ENCODE results near the gene DENND1A. TPM values are rescaled to one million over a fixed set of nuclear protein-coding genes. Genes with fewer than 3 reads are reported as not detected.
"Not testable (repeated sequence)": the region's sequence is repeated elsewhere in the genome, so short reads cannot be mapped to it uniquely, and the experiment has no call there.

DENND1A gene
- total RNA-seq, 2 donors from 2014 or later, result 19.3 to 22.8 TPM

DNA sequence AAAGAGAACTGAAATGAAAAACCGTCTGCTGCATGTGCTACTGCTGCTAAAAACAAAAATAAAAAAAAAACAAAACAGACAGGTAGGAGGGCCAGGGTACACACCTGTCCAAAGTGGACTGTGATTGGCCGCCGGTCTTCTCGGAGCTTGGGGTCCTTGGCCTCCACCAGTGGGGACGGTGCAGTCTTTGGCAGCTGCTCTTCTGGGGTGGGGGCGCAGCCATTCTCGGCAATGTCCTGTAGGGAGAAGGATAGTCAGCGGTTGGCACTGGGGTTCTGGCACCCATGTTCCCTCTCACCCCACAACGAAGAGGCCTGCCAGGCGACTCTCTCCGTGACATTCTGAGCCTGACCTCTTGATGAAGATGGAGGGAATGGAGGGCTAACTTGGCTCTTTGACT lies 489.7 kb downstream of the DENND1A start:
- Mint-ChIP-seq H3K4me3 (no peak overlapping the region), H3K9me3 (no peaks in the 10 kb centered on the region), H3K36me3 (ENCODE audit: low read depth) (peaks cover 47% of the 10 kb centered on the region), H3K4me1 (no peaks in the 10 kb centered on the region), H3K27ac (no peak overlapping the region), H3K27me3 (no peaks in the 10 kb centered on the region)
- ATAC-seq (replicated peaks), result no peak

DNA sequence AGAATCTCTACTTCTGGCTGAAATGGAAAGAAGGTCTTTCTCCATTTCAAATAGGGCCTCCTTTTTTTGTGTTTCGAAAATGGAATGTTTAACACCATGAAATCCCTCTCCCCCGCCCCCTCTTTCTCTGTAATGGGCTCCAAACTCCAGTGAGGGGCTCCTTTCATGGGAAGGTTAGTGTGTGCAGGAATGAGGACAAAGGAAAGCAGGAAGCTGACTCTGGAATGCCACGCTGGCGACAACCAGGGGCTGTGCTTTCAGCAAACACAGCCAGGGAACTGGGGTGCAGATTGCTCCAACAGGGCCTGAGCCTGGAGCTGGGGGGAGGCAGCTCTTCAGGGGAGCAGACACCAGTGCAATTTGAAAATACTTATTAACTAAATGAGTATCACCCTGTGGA lies 491.1 kb downstream of the DENND1A start:
- Mint-ChIP-seq H3K27me3 (no peaks in the 10 kb centered on the region), H3K4me3 (no peak overlapping the region), H3K9me3 (no peaks in the 10 kb centered on the region), H3K27ac (no peak overlapping the region), H3K4me1 (no peaks in the 10 kb centered on the region), H3K36me3 (ENCODE audit: low read depth) (peaks cover 57% of the 10 kb centered on the region)
- no peak for ATAC-seq (replicated peaks)

- no peak for ATAC-seq (replicated peaks)
- no peaks in the 10 kb centered on the region for H3K4me1 Mint-ChIP-seq
- no peaks in the 10 kb centered on the region for H3K27me3 Mint-ChIP-seq
- no peak overlapping the region for H3K4me3 Mint-ChIP-seq
- H3K36me3 Mint-ChIP-seq (ENCODE audit: low read depth), result peaks cover 62% of the 10 kb centered on the region
- no peaks in the 10 kb centered on the region for H3K9me3 Mint-ChIP-seq
- no peak overlapping the region for H3K27ac Mint-ChIP-seq
Observed at GRCh38 chr9:123438321-123438720, 491.6 kb downstream of the DENND1A start.

DNA sequence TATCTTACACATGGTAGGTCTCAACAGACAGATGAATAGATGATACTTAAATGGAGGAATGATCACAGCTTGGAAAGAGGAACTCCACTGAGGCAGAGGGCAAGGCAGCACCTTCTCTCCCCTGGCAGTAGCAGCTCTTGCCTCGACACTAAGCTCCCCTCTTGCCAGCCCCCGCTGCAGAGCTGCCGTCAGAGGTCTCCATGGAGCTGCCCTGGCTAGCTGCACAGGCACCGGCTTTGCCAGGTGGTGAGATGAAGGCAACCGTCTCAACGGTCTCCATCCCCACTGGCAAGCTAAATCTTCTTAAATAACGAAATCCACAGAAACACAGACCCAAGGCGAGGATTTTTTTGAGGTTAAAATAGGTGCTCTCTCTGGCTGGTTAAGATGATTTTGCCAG lies 492.7 kb downstream of the DENND1A start:
- Mint-ChIP-seq H3K36me3 (ENCODE audit: low read depth) (peaks cover 66% of the 10 kb centered on the region), H3K4me1 (no peaks in the 10 kb centered on the region), H3K27ac (no peak overlapping the region), H3K9me3 (no peaks in the 10 kb centered on the region), H3K27me3 (no peaks in the 10 kb centered on the region), H3K4me3 (no peak overlapping the region)
- no peak for ATAC-seq (replicated peaks)

DNA sequence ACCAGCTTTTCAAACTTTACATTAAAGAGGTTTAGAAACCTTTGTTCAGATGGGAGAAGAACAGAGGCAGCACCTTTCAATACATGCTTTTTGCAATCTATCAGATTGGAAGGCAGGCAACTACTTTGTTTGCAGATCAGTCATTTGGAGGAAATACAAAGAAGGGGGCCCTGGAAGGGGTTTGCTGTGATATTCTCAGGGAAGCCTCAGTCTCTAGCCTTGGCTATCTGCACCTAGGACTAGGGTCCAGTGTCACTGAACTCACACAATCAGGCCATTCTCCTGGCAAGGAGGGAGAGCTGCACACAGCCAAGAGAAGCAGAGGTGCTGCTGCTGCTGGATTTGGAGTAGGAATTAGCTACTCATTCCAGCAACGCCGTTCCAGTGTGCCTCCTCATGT lies 494.5 kb downstream of the DENND1A start:
- no peaks in the 10 kb centered on the region for H3K4me1 Mint-ChIP-seq
- H3K27me3 Mint-ChIP-seq, result no peaks in the 10 kb centered on the region
- no peak overlapping the region for H3K27ac Mint-ChIP-seq
- H3K36me3 Mint-ChIP-seq (ENCODE audit: low read depth), result peaks cover 59% of the 10 kb centered on the region
- peaks cover 2% of the 10 kb centered on the region for H3K9me3 Mint-ChIP-seq
- ATAC-seq (replicated peaks), result no peak
- no peak overlapping the region for H3K4me3 Mint-ChIP-seq

DNA sequence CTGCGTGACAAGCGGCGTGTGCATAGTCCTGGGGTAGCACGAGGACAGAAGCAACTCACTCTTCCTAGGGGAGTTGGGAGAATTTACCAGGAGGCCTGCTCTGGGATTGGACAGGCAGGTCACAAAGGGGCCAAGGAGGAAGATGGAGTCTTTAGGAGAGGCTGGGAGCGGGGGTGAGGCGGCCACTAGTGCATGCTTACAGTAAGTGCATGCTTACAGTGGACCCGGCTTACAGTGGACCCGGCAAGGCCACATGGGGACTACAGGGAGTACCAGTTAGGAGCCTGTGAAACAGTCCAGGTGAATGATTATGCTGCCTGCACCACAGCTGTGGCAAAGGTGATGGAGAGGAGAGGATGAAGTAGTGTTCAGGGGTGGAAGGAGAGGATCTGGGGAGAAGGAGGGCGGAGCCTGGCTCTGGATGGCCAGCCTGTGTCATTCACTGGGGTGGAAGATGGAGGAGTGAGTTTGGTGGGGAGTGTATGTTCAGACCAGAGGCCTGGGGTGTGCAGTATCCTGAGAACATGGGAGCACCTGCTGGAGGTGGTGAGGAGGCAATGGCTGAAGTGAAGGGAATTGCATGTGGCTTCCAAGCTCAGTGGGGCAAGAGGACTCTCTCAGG lies 495.2 kb downstream of the DENND1A start:
- ATAC-seq (replicated peaks), result no peak
- no peaks in the 10 kb centered on the region for H3K27me3 Mint-ChIP-seq
- peaks cover 5% of the 10 kb centered on the region for H3K9me3 Mint-ChIP-seq
- no peaks in the 10 kb centered on the region for H3K4me1 Mint-ChIP-seq
- H3K36me3 Mint-ChIP-seq (ENCODE audit: low read depth), result peaks cover 59% of the 10 kb centered on the region
- H3K27ac Mint-ChIP-seq, result no peak overlapping the region
- H3K4me3 Mint-ChIP-seq, result no peak overlapping the region

- no peak overlapping the region for H3K4me3 Mint-ChIP-seq
Observed at GRCh38 chr9:123432331-123433236, 497.3 kb downstream of the DENND1A start.

GRCh38 chr9:123431581-123431980 lies 498.3 kb downstream of the DENND1A start:
- H3K4me3 Mint-ChIP-seq, result no peak overlapping the region
- H3K4me1 Mint-ChIP-seq, result no peaks in the 10 kb centered on the region

More at GRCh38 chr9:123432331-123433236, 497.3 kb downstream of the DENND1A start:
- Mint-ChIP-seq H3K9me3 (peaks cover 5% of the 10 kb centered on the region), H3K27ac (no peak overlapping the region), H3K4me1 (no peaks in the 10 kb centered on the region), H3K27me3 (no peaks in the 10 kb centered on the region), H3K36me3 (ENCODE audit: low read depth) (peaks cover 48% of the 10 kb centered on the region)
- no peak for ATAC-seq (replicated peaks)

DNA sequence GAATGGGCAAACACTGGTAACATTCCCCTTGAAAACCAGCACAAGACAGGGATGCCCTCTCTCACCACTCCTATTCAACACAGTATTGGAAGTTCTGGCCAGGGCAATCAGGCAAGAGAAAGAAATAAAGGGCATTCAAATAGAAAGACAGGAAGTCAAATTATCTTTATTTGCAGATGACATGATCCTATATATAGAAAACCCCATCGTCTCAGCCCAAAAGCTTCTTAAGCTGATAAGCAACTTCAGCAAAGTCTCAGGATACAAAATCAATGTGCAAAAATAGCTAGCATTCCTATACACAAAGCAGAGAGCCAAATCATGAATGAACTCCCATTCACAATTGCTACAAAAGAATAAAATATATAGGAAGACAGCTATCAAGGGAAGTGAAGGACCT lies 501.5 kb downstream of the DENND1A start:
- peaks cover 24% of the 10 kb centered on the region for H3K36me3 Mint-ChIP-seq (ENCODE audit: low read depth)
- H3K27ac Mint-ChIP-seq; H3K27me3 Mint-ChIP-seq; H3K4me3 Mint-ChIP-seq; ATAC-seq (replicated peaks); H3K4me1 Mint-ChIP-seq; H3K9me3 Mint-ChIP-seq: not testable (repeated sequence)

More at GRCh38 chr9:123431581-123431980, 498.3 kb downstream of the DENND1A start:
- Mint-ChIP-seq H3K9me3 (peaks cover 5% of the 10 kb centered on the region), H3K27me3 (no peaks in the 10 kb centered on the region), H3K27ac (no peak overlapping the region), H3K36me3 (ENCODE audit: low read depth) (peaks cover 38% of the 10 kb centered on the region)
- ATAC-seq (replicated peaks), result no peak

DNA sequence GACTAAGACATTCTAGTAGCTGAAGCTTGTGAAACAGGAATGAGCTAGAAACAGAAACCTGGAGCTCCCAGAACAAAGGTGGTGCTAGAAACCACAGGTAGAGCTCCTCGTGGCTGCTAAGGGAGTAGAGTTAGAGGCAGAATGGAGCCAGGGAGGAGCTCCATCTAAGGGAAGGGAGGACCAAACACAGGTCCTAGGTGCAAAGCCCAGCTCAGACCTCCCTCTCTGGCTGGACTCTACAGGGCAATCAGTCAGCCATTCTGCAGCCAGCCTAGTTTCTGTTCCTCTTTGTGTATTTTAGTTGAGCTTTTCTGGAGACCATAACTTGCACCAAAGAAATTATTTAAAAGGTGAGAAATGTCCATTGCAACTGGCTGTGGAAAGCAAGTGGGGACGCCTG lies 503.5 kb downstream of the DENND1A start:
- ATAC-seq (replicated peaks), result no peak
- Mint-ChIP-seq H3K27ac (no peak overlapping the region), H3K9me3 (peaks cover 5% of the 10 kb centered on the region), H3K4me3 (no peak overlapping the region), H3K27me3 (no peaks in the 10 kb centered on the region), H3K4me1 (no peaks in the 10 kb centered on the region), H3K36me3 (ENCODE audit: low read depth) (peaks cover 14% of the 10 kb centered on the region)

DNA sequence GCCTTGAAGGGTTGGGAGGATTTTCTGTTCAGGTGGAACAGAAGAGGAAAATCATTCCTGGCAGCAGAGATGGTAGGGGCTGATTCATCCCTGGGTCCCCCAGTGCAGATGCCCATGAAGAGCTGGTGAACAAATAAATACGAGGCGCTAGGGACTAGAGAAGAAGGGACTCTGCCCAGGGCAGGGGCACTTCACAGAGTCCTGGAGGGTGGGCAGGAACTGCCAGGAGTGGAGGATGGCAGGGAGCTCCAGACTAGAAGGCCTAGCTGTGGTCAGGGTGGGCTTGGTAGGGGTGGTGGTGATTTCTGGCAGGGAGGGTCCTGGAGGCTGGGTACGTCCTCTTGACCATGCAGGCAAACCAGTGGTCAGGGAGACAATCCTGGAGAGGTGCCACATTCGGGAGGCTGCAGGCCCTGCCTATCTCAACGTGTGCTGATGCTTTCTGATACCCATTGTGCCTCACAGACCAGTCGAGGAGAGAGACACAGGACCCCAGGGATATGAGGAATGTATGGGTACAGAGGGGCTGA lies 504.0 kb downstream of the DENND1A start:
- Mint-ChIP-seq H3K27me3 (no peaks in the 10 kb centered on the region), H3K4me1 (no peaks in the 10 kb centered on the region), H3K4me3 (no peak overlapping the region), H3K36me3 (ENCODE audit: low read depth) (peaks cover 14% of the 10 kb centered on the region), H3K9me3 (peaks cover 5% of the 10 kb centered on the region), H3K27ac (no peak overlapping the region)
- no peak for ATAC-seq (replicated peaks)

GRCh38 chr9:123425261-123425821 lies 504.6 kb downstream of the DENND1A start:
- Mint-ChIP-seq H3K27ac (no peak overlapping the region), H3K27me3 (no peaks in the 10 kb centered on the region), H3K4me3 (no peak overlapping the region), H3K4me1 (no peaks in the 10 kb centered on the region), H3K9me3 (peaks cover 2% of the 10 kb centered on the region), H3K36me3 (ENCODE audit: low read depth) (peaks cover 11% of the 10 kb centered on the region)
- no peak for ATAC-seq (replicated peaks)

GRCh38 chr9:123424552-123425225 lies 505.2 kb downstream of the DENND1A start:
- Mint-ChIP-seq H3K27ac (no peak overlapping the region), H3K36me3 (ENCODE audit: low read depth) (peaks cover 11% of the 10 kb centered on the region), H3K4me3 (no peak overlapping the region), H3K27me3 (no peaks in the 10 kb centered on the region), H3K4me1 (no peaks in the 10 kb centered on the region), H3K9me3 (no peaks in the 10 kb centered on the region)
- no peak for ATAC-seq (replicated peaks)

GRCh38 chr9:123424131-123424530 lies 505.8 kb downstream of the DENND1A start:
- Mint-ChIP-seq H3K36me3 (ENCODE audit: low read depth) (peaks cover 7% of the 10 kb centered on the region), H3K27me3 (no peaks in the 10 kb centered on the region), H3K27ac (no peak overlapping the region), H3K4me1 (no peaks in the 10 kb centered on the region), H3K4me3 (no peak overlapping the region), H3K9me3 (no peaks in the 10 kb centered on the region)
- ATAC-seq (replicated peaks), result no peak

All from activated T-helper 17 cell treated with anti-CD3 and anti-CD28 coated beads, Interleukin-2, amount 50 U/mL, for 72 hours (primary cell).